ENCODE data around the gene SLC4A5.

SLC4A5 gene

GRCh38 chr2:74198461-74199274 is 144.5 kb downstream of the SLC4A5 start, which contains the start of gene MTHFD2 (continued):
- TF ChIP-seq, protein P1, sequence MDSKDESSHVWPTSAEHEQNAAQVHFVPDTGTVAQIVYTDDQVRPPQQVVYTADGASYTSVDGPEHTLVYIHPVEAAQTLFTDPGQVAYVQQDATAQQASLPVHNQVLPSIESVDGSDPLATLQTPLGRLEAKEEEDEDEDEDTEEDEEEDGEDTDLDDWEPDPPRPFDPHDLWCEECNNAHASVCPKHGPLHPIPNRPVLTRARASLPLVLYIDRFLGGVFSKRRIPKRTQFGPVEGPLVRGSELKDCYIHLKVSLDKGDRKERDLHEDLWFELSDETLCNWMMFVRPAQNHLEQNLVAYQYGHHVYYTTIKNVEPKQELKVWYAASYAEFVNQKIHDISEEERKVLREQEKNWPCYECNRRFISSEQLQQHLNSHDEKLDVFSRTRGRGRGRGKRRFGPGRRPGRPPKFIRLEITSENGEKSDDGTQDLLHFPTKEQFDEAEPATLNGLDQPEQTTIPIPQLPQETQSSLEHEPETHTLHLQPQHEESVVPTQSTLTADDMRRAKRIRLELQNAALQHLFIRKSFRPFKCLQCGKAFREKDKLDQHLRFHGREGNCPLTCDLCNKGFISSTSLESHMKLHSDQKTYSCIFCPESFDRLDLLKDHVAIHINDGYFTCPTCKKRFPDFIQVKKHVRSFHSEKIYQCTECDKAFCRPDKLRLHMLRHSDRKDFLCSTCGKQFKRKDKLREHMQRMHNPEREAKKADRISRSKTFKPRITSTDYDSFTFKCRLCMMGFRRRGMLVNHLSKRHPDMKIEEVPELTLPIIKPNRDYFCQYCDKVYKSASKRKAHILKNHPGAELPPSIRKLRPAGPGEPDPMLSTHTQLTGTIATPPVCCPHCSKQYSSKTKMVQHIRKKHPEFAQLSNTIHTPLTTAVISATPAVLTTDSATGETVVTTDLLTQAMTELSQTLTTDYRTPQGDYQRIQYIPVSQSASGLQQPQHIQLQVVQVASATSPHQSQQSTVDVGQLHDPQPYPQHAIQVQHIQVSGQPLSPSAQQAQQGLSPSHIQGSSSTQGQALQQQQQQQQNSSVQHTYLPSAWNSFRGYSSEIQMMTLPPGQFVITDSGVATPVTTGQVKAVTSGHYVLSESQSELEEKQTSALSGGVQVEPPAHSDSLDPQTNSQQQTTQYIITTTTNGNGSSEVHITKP (tag by site-specific recombination; IDR thresholded peaks at IDR 0.05) = peak; percentile 63
- TF ChIP-seq, protein P2, sequence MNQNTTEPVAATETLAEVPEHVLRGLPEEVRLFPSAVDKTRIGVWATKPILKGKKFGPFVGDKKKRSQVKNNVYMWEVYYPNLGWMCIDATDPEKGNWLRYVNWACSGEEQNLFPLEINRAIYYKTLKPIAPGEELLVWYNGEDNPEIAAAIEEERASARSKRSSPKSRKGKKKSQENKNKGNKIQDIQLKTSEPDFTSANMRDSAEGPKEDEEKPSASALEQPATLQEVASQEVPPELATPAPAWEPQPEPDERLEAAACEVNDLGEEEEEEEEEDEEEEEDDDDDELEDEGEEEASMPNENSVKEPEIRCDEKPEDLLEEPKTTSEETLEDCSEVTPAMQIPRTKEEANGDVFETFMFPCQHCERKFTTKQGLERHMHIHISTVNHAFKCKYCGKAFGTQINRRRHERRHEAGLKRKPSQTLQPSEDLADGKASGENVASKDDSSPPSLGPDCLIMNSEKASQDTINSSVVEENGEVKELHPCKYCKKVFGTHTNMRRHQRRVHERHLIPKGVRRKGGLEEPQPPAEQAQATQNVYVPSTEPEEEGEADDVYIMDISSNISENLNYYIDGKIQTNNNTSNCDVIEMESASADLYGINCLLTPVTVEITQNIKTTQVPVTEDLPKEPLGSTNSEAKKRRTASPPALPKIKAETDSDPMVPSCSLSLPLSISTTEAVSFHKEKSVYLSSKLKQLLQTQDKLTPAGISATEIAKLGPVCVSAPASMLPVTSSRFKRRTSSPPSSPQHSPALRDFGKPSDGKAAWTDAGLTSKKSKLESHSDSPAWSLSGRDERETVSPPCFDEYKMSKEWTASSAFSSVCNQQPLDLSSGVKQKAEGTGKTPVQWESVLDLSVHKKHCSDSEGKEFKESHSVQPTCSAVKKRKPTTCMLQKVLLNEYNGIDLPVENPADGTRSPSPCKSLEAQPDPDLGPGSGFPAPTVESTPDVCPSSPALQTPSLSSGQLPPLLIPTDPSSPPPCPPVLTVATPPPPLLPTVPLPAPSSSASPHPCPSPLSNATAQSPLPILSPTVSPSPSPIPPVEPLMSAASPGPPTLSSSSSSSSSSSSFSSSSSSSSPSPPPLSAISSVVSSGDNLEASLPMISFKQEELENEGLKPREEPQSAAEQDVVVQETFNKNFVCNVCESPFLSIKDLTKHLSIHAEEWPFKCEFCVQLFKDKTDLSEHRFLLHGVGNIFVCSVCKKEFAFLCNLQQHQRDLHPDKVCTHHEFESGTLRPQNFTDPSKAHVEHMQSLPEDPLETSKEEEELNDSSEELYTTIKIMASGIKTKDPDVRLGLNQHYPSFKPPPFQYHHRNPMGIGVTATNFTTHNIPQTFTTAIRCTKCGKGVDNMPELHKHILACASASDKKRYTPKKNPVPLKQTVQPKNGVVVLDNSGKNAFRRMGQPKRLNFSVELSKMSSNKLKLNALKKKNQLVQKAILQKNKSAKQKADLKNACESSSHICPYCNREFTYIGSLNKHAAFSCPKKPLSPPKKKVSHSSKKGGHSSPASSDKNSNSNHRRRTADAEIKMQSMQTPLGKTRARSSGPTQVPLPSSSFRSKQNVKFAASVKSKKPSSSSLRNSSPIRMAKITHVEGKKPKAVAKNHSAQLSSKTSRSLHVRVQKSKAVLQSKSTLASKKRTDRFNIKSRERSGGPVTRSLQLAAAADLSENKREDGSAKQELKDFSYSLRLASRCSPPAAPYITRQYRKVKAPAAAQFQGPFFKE (tag by site-specific recombination; IDR thresholded peaks at IDR 0.05; ENCODE audit: borderline replicate concordance) = peak; percentile 29; the same call in 1 of the 2 replicates
- TF ChIP-seq ZBTB48 (tag by site-specific recombination; IDR thresholded peaks at IDR 0.05) = peak; percentile 43; the same call in 1 of the 2 replicates
- no peak for TF ChIP-seq ZNF184 (tag by site-specific recombination; IDR thresholded peaks at IDR 0.05)
- TF ChIP-seq PRDM1 (tag by site-specific recombination; IDR thresholded peaks at IDR 0.05) = no peak
- no peak for TF ChIP-seq ZNF155 (tag by site-specific recombination; IDR thresholded peaks at IDR 0.05)
- TF ChIP-seq GLIS2 (tag by site-specific recombination; IDR thresholded peaks at IDR 0.05) = 0 out of 2 replicates have a peak, but pooled peaks have one; percentile 34
- TF ChIP-seq ZNF23 (tag by site-specific recombination; IDR thresholded peaks at IDR 0.05; ENCODE audit: borderline replicate concordance) = no peak
- peak; percentile 62; the same call in 1 of the 2 replicates for TF ChIP-seq INSM2 (tag by site-specific recombination; IDR thresholded peaks at IDR 0.05)
- TF ChIP-seq ZNF596 (tag by site-specific recombination; IDR thresholded peaks at IDR 0.05) = no peak
- no peak for TF ChIP-seq ZNF24 (tag by site-specific recombination; IDR thresholded peaks at IDR 0.05)
- peak; percentile 92 for TF ChIP-seq ZNF600 (tag by site-specific recombination; IDR thresholded peaks at IDR 0.05)
- no peak for TF ChIP-seq ZNF426 (tag by site-specific recombination; IDR thresholded peaks at IDR 0.05)
- no peak for TF ChIP-seq ZNF350 (tag by site-specific recombination; IDR thresholded peaks at IDR 0.05)
- TF ChIP-seq ZNF558 (tag by site-specific recombination; IDR thresholded peaks at IDR 0.05) = no peak
- TF ChIP-seq ZNF785 (tag by site-specific recombination; IDR thresholded peaks at IDR 0.05) = 0 out of 2 replicates have a peak, but pooled peaks have one; percentile 25
- no peak for TF ChIP-seq MEIS1 (CRISPR knock-in tag; IDR thresholded peaks at IDR 0.05; ENCODE audit: borderline replicate concordance)
- peak; percentile 76 for TF ChIP-seq ZNF660 (tag by site-specific recombination; IDR thresholded peaks at IDR 0.05)
- no peak for TF ChIP-seq GLI2 (tag by site-specific recombination; IDR thresholded peaks at IDR 0.05; ENCODE audit: borderline replicate concordance, low read depth)
- TF ChIP-seq ZNF174 (tag by site-specific recombination; IDR thresholded peaks at IDR 0.05) = no peak
- no peak for TF ChIP-seq ZNF571 (tag by site-specific recombination; IDR thresholded peaks at IDR 0.05)
- peak; percentile 97 for TF ChIP-seq HOXD13 (CRISPR knock-in tag; IDR thresholded peaks at IDR 0.05; ENCODE audit: borderline replicate concordance)
- no peak for TF ChIP-seq ZNF202 (tag by site-specific recombination; IDR thresholded peaks at IDR 0.05; ENCODE audit: borderline replicate concordance)
- TF ChIP-seq ZNF146 (tag by site-specific recombination; IDR thresholded peaks at IDR 0.05) = no peak; the same call in 1 of the 2 replicates
- peak; percentile 66; the same call in 1 of the 2 replicates for TF ChIP-seq ZNF391 (tag by site-specific recombination; IDR thresholded peaks at IDR 0.05; ENCODE audit: borderline replicate concordance, low read depth)
- no peak for TF ChIP-seq ZNF521 (tag by site-specific recombination; IDR thresholded peaks at IDR 0.05)
- no peak for TF ChIP-seq ZNF221 (tag by site-specific recombination; IDR thresholded peaks at IDR 0.05; ENCODE audit: borderline replicate concordance)
- no peak for TF ChIP-seq ZSCAN23 (tag by site-specific recombination; IDR thresholded peaks at IDR 0.05)
- TF ChIP-seq ZBTB7A (tag by site-specific recombination; IDR thresholded peaks at IDR 0.05; ENCODE audit: low read depth) = peak; percentile 45; the same call in 1 of the 2 replicates

All from HEK293 (cell line).